ENCODE data around the gene CLCN7.

DNA sequence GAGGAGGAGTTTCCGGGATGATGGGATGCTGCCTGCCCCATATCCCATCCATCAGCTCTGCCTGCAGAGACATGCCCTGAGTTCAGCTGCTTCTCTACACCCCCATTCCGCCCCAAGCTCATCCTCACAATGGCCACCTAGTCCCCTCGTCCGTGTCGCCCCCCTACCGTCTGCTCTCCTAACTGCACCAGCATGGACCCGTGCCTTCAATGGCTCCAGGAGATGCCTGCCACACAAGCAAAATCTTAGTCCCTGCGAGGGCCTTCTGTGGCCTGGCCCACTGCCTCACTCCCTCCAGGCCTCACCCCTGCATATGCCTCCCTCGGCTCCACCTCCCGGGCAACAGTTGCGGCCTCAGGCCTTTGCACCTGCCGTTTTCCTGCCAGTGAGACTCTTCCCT is 16.5 kb upstream of the CLCN7 start:
- TF ChIP-seq JUND (IDR thresholded peaks at IDR 0.05): no peak
- TF ChIP-seq GABPA (IDR thresholded peaks at IDR 0.05; ENCODE audit: low read depth): no peak
- TF ChIP-seq CTCF (IDR thresholded peaks at IDR 0.05): no peak
- no peak for TF ChIP-seq EP300 (IDR thresholded peaks at IDR 0.05; ENCODE audit: borderline replicate concordance in 1 of 2, low read depth in 1 of 2, low read length in 1 of 2)
- TF ChIP-seq TAF1 (IDR thresholded peaks at IDR 0.05; ENCODE audit: borderline replicate concordance, low read depth, low read length): no peak
- TF ChIP-seq SMC3 (IDR thresholded peaks at IDR 0.05; ENCODE audit: low read depth, low read length): no peak

All from SK-N-SH (cell line).